Measurements from ENCODE around the gene EIF5A. TPM values are rescaled to one million over a fixed set of nuclear protein-coding genes. Genes with fewer than 3 reads are reported as not detected.

Gene EIF5A
- polyA plus RNA-seq (2011; rRNA removed) (945 and 969 TPM in 2 replicates), polyA plus RNA-seq (2017; fragmentation: RNase III; extraction: RNeasy Plus Mini Kit Qiagen cat#74134 plus additional on column Dnase treatment) (1,779 to 2,042 TPM (median 1,918 TPM) in 3 replicates), polyA minus RNA-seq (2011; rRNA and poly(A)+ RNA removed) (1,320 and 1,330 TPM in 2 replicates)
- 1,634 and 1,871 TPM in 2 replicates for polyA plus RNA-seq (2012; cell fraction: cytosol; rRNA removed)
- 1,244 and 1,505 TPM in 2 replicates for polyA plus RNA-seq (2012; cell fraction: nucleus; rRNA removed)

DNA sequence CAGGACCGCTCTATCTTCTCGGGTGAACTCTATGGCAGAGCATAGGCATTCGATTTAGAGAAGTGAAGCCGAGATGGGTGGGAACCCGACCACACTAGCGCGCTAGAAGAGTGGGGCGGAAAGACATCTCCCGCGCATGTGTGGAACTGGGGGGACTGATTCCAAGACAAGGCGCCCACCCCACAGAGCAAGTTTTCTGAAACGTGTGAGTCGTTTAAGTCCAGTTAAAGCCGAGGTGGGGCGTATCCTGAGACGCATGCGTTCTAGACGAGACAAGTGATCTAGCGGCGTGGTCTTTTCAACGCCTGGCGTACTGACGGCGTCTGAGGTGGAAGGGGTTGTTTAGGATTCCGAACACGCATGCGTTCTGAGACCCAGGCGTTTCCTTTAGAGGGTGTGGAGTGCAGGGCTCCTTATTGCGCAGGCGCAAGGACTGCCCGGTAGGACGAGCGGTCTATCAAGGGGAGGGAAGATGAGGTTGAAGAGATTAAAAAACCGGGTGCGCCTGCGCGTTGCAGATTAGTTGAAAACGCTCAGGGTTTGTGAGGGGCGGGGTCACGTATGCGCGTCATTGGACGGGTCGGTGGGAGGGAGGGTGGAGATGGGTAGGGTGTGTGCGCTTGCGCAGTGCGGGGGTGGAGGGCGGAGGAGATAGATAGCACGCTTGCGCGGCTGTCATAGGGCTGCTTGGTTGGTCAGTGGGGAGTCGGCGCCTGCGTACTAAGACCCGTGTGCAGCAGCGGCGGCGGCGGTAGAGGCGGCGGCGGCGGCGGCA, at the start of gene EIF5A:
TSS of gene EIF5A (plus strand) at position 718 of the 775 bp plus-strand sequence. CDS start 2,008 bp downstream, outside the sequence.
- peak within 1 kb of the TSS; percentile 98 for H3K4me3 ChIP-seq
- FAIRE-seq, result peak; percentile 100
- WGBS (ENCODE audit: missing lambda C conversion rate), result under 1% methylated on average over 62 of the region's 64 CpGs
- no peaks in the 10 kb centered on the region for H3K9me3 ChIP-seq
- CTCF ChIA-PET, result interaction anchor here (0.6 to 2.4 kb wide), 2 partner anchors 10 to 66 kb away, joined by 3 to 58 read pairs; no protein-coding TSS in a partner anchor
- ATAC-seq, result peak; percentile 86
- POLR2A ChIA-PET, result no interaction called here
- DNase-seq (ENCODE audit: low read depth in 1 of 2, low spot score in 1 of 2), result peak; percentile 100
- peaks cover 29% of the 10 kb centered on the region for H3K4me1 ChIP-seq
- peak within 1 kb of the TSS; percentile 95 for H3K4me2 ChIP-seq
- H3K27ac ChIP-seq, result peak within 1 kb of the TSS; percentile 98 to 100
- TF ChIP-seq HDAC2 (IDR thresholded peaks at IDR 0.05), result no peak
- TF ChIP-seq JUN (IDR thresholded peaks at IDR 0.05), result peak; percentile 59 to 75; a peak in 1 of 5 replicates
- TF ChIP-seq POLR2A (IDR thresholded peaks at IDR 0.05; ENCODE audit: low read length), result peak; percentile 71
- no peak for TF ChIP-seq NR3C1 (IDR thresholded peaks at IDR 0.05)
- TF ChIP-seq MYC (IDR thresholded peaks at IDR 0.05; ENCODE audit: borderline replicate concordance, low read length), result peak; percentile 66
- TF ChIP-seq, protein P1, sequence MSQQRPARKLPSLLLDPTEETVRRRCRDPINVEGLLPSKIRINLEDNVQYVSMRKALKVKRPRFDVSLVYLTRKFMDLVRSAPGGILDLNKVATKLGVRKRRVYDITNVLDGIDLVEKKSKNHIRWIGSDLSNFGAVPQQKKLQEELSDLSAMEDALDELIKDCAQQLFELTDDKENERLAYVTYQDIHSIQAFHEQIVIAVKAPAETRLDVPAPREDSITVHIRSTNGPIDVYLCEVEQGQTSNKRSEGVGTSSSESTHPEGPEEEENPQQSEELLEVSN (IDR thresholded peaks at IDR 0.05; ENCODE audit: borderline replicate concordance, low read depth), result 0 out of 2 replicates have a peak, but pooled peaks have one; percentile 44
- TF ChIP-seq FOSB (CRISPR knock-in tag; IDR thresholded peaks at IDR 0.05), result no peak
- TF ChIP-seq, protein P2, sequence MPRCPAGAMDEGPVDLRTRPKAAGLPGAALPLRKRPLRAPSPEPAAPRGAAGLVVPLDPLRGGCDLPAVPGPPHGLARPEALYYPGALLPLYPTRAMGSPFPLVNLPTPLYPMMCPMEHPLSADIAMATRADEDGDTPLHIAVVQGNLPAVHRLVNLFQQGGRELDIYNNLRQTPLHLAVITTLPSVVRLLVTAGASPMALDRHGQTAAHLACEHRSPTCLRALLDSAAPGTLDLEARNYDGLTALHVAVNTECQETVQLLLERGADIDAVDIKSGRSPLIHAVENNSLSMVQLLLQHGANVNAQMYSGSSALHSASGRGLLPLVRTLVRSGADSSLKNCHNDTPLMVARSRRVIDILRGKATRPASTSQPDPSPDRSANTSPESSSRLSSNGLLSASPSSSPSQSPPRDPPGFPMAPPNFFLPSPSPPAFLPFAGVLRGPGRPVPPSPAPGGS (IDR thresholded peaks at IDR 0.05), result peak; percentile 54; the same call in 2 of the 3 replicates
- no peak for TF ChIP-seq KDM1A (IDR thresholded peaks at IDR 0.05; ENCODE audit: low read depth)
- TF ChIP-seq NFE2L2 (conservative IDR thresholded peaks at IDR 0.05; ENCODE audit: low read length), result no peak
- TF ChIP-seq RAD21 (conservative IDR thresholded peaks at IDR 0.05 in 1 of 2, IDR thresholded peaks at IDR 0.05 in 1 of 2), result no peak
- TF ChIP-seq EHMT2 (IDR thresholded peaks at IDR 0.05; ENCODE audit: low read depth), result no peak
- no peak for TF ChIP-seq HOXA7 (CRISPR knock-in tag; IDR thresholded peaks at IDR 0.05)
- no peak; the same call in 1 of the 2 replicates for TF ChIP-seq MAZ (IDR thresholded peaks at IDR 0.05; ENCODE audit: borderline replicate concordance, low read depth, low read length)
- TF ChIP-seq, protein P3, sequence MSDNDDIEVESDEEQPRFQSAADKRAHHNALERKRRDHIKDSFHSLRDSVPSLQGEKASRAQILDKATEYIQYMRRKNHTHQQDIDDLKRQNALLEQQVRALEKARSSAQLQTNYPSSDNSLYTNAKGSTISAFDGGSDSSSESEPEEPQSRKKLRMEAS (IDR thresholded peaks at IDR 0.05), result peak; percentile 90

DNA sequence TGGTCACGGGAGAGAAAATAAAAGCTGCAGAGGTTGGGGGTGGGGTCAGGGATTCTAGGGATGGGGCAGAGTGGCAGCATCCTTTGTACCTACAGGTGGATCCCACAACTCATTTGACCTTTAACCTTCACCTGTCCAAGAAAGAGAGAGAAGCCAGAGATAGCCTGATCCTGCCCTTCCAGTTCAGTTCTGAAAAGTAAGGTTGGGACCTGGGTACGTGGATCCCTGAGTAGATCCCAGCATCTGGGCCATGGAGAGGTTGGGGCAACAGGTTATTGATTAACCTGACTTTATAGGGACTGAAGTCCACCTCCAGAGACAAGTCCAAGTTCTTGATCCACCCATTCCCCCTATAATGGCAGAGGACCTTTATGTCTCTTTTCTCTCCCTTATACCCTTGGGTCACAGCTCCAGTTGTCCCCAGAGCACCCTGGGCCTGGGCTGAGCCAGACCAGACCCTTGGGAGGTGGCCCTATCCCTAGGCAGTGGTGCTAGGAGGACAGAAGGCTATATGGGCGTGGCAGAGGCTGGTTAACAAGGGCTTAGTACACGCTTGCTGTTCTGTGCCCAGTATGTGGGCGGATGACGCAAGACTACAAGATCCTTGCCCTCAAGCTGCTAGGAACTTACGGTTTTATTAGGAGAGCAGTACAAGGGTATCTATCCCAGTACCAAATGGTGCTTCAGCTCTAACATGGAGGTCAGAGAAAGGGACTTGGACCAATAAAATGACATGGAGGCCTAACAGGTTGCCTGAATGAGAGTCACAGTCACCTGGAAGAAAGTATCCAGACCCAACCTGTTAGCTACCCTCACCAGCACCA, 48.5 kb upstream of the EIF5A start:
- peak in 1 of 2 experiments; percentile 64 for DNase-seq (ENCODE audit: low read depth in 1 of 2, low spot score in 1 of 2)

More for the DNA sequence above, 48.5 kb upstream of the EIF5A start:
- Histone ChIP-seq H3K4me1 (peaks cover 33% of the 10 kb centered on the region), H3K9me3 (no peaks in the 10 kb centered on the region), H3K27ac (peak overlapping the region; percentile 69), H3K4me2 (peak overlapping the region; percentile 69), H3K4me3 (no peak overlapping the region)
- CTCF ChIA-PET, result interaction anchor here (0.5 to 5.6 kb wide), 10 partner anchors 9 to 110 kb away, joined by 3 to 42 read pairs (median 4); partner anchors contain the start of gene SLC2A4
- peak in 1 of 2 experiments; percentile 15; a peak in 3 of 6 replicates for ATAC-seq
- POLR2A ChIA-PET, result no interaction called here
- TF ChIP-seq CEBPB (IDR thresholded peaks at IDR 0.05), result peak; percentile 62 to 72; a peak in 3 of 4 replicates
- TF ChIP-seq, protein P4, sequence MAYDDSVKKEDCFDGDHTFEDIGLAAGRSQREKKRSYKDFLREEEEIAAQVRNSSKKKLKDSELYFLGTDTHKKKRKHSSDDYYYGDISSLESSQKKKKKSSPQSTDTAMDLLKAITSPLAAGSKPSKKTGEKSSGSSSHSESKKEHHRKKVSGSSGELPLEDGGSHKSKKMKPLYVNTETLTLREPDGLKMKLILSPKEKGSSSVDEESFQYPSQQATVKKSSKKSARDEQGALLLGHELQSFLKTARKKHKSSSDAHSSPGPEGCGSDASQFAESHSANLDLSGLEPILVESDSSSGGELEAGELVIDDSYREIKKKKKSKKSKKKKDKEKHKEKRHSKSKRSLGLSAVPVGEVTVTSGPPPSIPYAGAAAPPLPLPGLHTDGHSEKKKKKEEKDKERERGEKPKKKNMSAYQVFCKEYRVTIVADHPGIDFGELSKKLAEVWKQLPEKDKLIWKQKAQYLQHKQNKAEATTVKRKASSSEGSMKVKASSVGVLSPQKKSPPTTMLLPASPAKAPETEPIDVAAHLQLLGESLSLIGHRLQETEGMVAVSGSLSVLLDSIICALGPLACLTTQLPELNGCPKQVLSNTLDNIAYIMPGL (CRISPR knock-in tag; IDR thresholded peaks at IDR 0.05; ENCODE audit: borderline replicate concordance), result no peak
- no peak for FAIRE-seq
- 66% methylated on average over 7 of the region's 7 CpGs for WGBS (ENCODE audit: missing lambda C conversion rate)

Measured in A549 (cell line).